Glutamatergic neuron (in vitro differentiated cells): ENCODE measurements around the gene MTMR2. TPM values are rescaled to one million over a fixed set of nuclear protein-coding genes. Genes with fewer than 3 reads are reported as not detected.

Source experiments
- DNase-seq: peaks from one replicate; pipeline ENCODE4 v3.0.0; 2022
- H3K27ac Mint-ChIP-seq: one replicate; pipeline ENCODE4 v1.8.0; 2020; ENCODE audit warnings: mild to moderate bottlenecking, mixed read lengths, inconsistent platforms; ENCODE audit not compliant: unreplicated experiment
- H3K27me3 Mint-ChIP-seq: one replicate; pipeline ENCODE4 v1.8.0; 2020; ENCODE audit warnings: mild to moderate bottlenecking, moderate library complexity, mixed read lengths, inconsistent platforms; ENCODE audit not compliant: unreplicated experiment
- H3K36me3 Mint-ChIP-seq: one replicate; pipeline ENCODE4 v1.8.0; 2020; ENCODE audit warnings: mild to moderate bottlenecking, mixed read lengths, inconsistent platforms; ENCODE audit not compliant: unreplicated experiment
- H3K4me1 Mint-ChIP-seq: one replicate; pipeline ENCODE4 v1.8.0; 2020; ENCODE audit warnings: mild to moderate bottlenecking, low read depth, mixed read lengths, inconsistent platforms; ENCODE audit not compliant: unreplicated experiment
- H3K4me3 Mint-ChIP-seq: one replicate; pipeline ENCODE4 v1.8.0; 2020; ENCODE audit warnings: mild to moderate bottlenecking, mixed read lengths, inconsistent platforms; ENCODE audit not compliant: unreplicated experiment
- H3K9me3 Mint-ChIP-seq: one replicate; pipeline ENCODE4 v1.8.0; 2020; ENCODE audit warnings: mild to moderate bottlenecking, moderate library complexity, mixed read lengths, inconsistent platforms; ENCODE audit not compliant: unreplicated experiment
- total RNA-seq: library from RNA; stranded (reverse); fragmentation: NEBNext Ultra II Directional; extraction: Animal tissue kit (Norgen Biotek cat#: 25700); gene quantifications from one replicate; pipeline ENCODE4 v1.2.1, GENCODE V29; 2021; ENCODE audit not compliant: unreplicated experiment
- TF ChIP-seq, protein P1 (sequence below): fragments of 200-600 bp; sonication (generic); IDR thresholded peaks from one replicate; pipeline ENCODE4 v1.5.0; 2021; ENCODE audit not compliant: partially characterized antibody, unreplicated experiment

MTMR2 gene
- total RNA-seq, 1 donor from 2014 or later = 47.4 TPM

DNA sequence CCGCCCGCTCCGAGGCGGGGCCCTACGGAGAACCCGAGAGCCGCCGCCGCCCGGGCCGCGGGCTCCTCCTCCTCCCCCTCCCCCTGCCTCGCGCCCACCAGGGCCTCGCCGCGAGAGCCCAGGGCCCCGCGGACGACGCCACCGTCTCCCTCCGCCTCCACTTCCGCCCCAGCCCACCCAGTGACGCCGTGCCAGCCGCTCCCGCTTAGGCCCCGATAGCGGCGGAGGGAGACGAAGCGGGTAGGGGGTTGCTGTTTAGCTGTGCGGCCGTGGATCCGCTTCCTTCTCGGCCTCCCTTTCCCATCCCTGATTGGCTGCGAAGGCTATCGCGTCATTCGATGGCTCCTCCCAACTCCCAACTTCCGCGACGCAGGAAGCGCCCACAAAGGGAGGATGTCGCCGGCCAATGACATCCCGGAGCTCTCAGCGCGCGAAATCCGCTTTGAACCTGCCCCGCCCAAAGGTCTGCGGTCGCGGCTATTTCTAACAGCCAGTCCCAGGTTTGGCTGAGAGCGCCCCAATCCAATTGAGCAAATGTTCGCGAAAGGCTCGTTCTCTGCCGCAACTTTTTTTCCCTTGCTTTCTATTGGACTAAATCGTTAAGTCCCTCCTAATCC is 134.3 kb downstream of the MTMR2 start, which contains the start of gene FAM76B:
TSS of gene FAM76B (minus strand) at position 277 of the 617 bp plus-strand sequence. CDS start 304 bp downstream, outside the sequence.
- DNase-seq = peak; percentile 96
- Mint-ChIP-seq H3K36me3 (no peaks in the 10 kb centered on the region), H3K27me3 (peaks cover 2% of the 10 kb centered on the region), H3K4me3 (peak within 1 kb of the TSS; percentile 91), H3K9me3 (peaks cover 6% of the 10 kb centered on the region), H3K4me1 (peaks cover 21% of the 10 kb centered on the region), H3K27ac (peak within 1 kb of the TSS; percentile 81)
- TF ChIP-seq, protein P1, sequence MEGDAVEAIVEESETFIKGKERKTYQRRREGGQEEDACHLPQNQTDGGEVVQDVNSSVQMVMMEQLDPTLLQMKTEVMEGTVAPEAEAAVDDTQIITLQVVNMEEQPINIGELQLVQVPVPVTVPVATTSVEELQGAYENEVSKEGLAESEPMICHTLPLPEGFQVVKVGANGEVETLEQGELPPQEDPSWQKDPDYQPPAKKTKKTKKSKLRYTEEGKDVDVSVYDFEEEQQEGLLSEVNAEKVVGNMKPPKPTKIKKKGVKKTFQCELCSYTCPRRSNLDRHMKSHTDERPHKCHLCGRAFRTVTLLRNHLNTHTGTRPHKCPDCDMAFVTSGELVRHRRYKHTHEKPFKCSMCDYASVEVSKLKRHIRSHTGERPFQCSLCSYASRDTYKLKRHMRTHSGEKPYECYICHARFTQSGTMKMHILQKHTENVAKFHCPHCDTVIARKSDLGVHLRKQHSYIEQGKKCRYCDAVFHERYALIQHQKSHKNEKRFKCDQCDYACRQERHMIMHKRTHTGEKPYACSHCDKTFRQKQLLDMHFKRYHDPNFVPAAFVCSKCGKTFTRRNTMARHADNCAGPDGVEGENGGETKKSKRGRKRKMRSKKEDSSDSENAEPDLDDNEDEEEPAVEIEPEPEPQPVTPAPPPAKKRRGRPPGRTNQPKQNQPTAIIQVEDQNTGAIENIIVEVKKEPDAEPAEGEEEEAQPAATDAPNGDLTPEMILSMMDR = no peak

DNA sequence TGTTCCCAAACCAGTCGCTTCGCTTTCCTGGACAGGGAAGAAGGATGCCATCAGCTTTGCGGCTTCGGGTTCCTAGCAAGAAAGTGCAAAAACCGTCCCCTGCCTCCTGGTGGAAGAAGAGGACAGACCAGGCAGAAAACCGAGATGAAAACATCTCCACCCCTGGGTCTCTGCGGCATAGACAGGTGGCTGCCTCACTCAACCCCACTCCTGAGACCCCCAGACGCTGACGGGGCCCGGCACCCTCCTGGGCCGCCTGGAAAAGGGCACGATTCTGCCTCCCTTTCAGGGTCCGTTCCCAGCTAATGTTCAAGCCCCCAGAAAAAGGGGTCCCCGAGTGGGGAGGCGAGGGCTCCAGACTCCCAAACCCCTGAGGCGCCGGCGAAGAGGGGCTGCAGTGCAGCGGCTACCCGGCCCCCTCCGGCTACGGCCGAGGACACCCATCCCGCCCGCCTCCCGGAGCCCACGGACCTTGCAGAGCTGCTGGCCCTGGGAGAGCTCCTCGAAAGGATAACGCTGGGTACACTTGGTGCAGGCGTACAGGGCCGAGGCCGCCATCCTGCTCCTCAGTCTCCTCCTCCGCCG is 134.9 kb downstream of the MTMR2 start:
- H3K27ac Mint-ChIP-seq = peak overlapping the region; percentile 73
- H3K4me3 Mint-ChIP-seq = peak overlapping the region; percentile 91
- H3K27me3 Mint-ChIP-seq = peaks cover 2% of the 10 kb centered on the region
- H3K4me1 Mint-ChIP-seq = peaks cover 19% of the 10 kb centered on the region
- H3K36me3 Mint-ChIP-seq = no peaks in the 10 kb centered on the region
- H3K9me3 Mint-ChIP-seq = peaks cover 6% of the 10 kb centered on the region
- DNase-seq = peak; percentile 67
- TF ChIP-seq, protein P1 = peak; percentile 48

Other genes with a start within 250 kb of the MTMR2 start
- 33.9 TPM for gene FAM76B, start 134.3 kb downstream of the MTMR2 start, total RNA-seq
- gene CEP57, start 133.6 kb downstream of the MTMR2 start, total RNA-seq = 52.1 TPM